ENCODE results near the gene MYH10.

MYH10 gene

GRCh38 chr17:8599351-8600011, 31.0 kb downstream of the MYH10 start:
- Histone ChIP-seq H3K4me1 (ENCODE audit: control insufficient read depth, insufficient read depth, low read length) (no peaks in the 10 kb centered on the region), H3K9me3 (ENCODE audit: control insufficient read depth, low read length) (no peaks in the 10 kb centered on the region), H3K36me3 (ENCODE audit: control insufficient read depth, insufficient read depth, low read length, severe bottlenecking) (no peaks in the 10 kb centered on the region), H3K4me3 (ENCODE audit: low read length) (no peak overlapping the region), H3K9ac (ENCODE audit: low read length) (no peak overlapping the region), H3K27me3 (replicated peaks; ENCODE audit: control insufficient read depth, insufficient read depth, low read length) (no peaks in the 10 kb centered on the region)
- DNase-seq (ENCODE audit: low read depth): no peak

GRCh38 chr17:8598913-8599312, 31.6 kb downstream of the MYH10 start:
- no peaks in the 10 kb centered on the region for H3K27me3 ChIP-seq (replicated peaks; ENCODE audit: control insufficient read depth, insufficient read depth, low read length)
- no peak overlapping the region for H3K9ac ChIP-seq (ENCODE audit: low read length)
- no peak overlapping the region for H3K4me3 ChIP-seq (ENCODE audit: low read length)
- H3K36me3 ChIP-seq (ENCODE audit: control insufficient read depth, insufficient read depth, low read length, severe bottlenecking): no peaks in the 10 kb centered on the region
- H3K4me1 ChIP-seq (ENCODE audit: control insufficient read depth, insufficient read depth, low read length): no peaks in the 10 kb centered on the region
- H3K9me3 ChIP-seq (ENCODE audit: control insufficient read depth, low read length): no peaks in the 10 kb centered on the region
- no peak for DNase-seq (ENCODE audit: low read depth)

GRCh38 chr17:8593830-8594229, 36.7 kb downstream of the MYH10 start:
- no peak overlapping the region for H3K9ac ChIP-seq (ENCODE audit: low read length)
- no peak overlapping the region for H3K4me3 ChIP-seq (ENCODE audit: low read length)
- H3K4me1 ChIP-seq (ENCODE audit: control insufficient read depth, insufficient read depth, low read length): no peaks in the 10 kb centered on the region
- H3K36me3 ChIP-seq (ENCODE audit: control insufficient read depth, insufficient read depth, low read length, severe bottlenecking): no peaks in the 10 kb centered on the region
- no peak for DNase-seq (ENCODE audit: low read depth)
- no peaks in the 10 kb centered on the region for H3K9me3 ChIP-seq (ENCODE audit: control insufficient read depth, low read length)
- no peaks in the 10 kb centered on the region for H3K27me3 ChIP-seq (replicated peaks; ENCODE audit: control insufficient read depth, insufficient read depth, low read length)

GRCh38 chr17:8593276-8593675, 37.2 kb downstream of the MYH10 start:
- no peaks in the 10 kb centered on the region for H3K27me3 ChIP-seq (replicated peaks; ENCODE audit: control insufficient read depth, insufficient read depth, low read length)
- H3K36me3 ChIP-seq (ENCODE audit: control insufficient read depth, insufficient read depth, low read length, severe bottlenecking): no peaks in the 10 kb centered on the region
- H3K9me3 ChIP-seq (ENCODE audit: control insufficient read depth, low read length): no peaks in the 10 kb centered on the region
- no peak for DNase-seq (ENCODE audit: low read depth)
- no peak overlapping the region for H3K9ac ChIP-seq (ENCODE audit: low read length)
- no peak overlapping the region for H3K4me3 ChIP-seq (ENCODE audit: low read length)
- H3K4me1 ChIP-seq (ENCODE audit: control insufficient read depth, insufficient read depth, low read length): no peaks in the 10 kb centered on the region

- H3K9me3 ChIP-seq (ENCODE audit: control insufficient read depth, low read length): no peaks in the 10 kb centered on the region
- DNase-seq (ENCODE audit: low read depth): no peak
- peaks cover 4% of the 10 kb centered on the region for H3K36me3 ChIP-seq (ENCODE audit: control insufficient read depth, insufficient read depth, low read length, severe bottlenecking)
- no peaks in the 10 kb centered on the region for H3K27me3 ChIP-seq (replicated peaks; ENCODE audit: control insufficient read depth, insufficient read depth, low read length)
- H3K4me3 ChIP-seq (ENCODE audit: low read length): no peak overlapping the region
- no peaks in the 10 kb centered on the region for H3K4me1 ChIP-seq (ENCODE audit: control insufficient read depth, insufficient read depth, low read length)
- no peak overlapping the region for H3K9ac ChIP-seq (ENCODE audit: low read length)
These were observed 41.5 kb downstream of the MYH10 start for GRCh38 chr17:8588877-8589554.

GRCh38 chr17:8586766-8587165, 43.8 kb downstream of the MYH10 start:
- H3K9ac ChIP-seq (ENCODE audit: low read length): no peak overlapping the region
- H3K4me3 ChIP-seq (ENCODE audit: low read length): no peak overlapping the region
- H3K27me3 ChIP-seq (replicated peaks; ENCODE audit: control insufficient read depth, insufficient read depth, low read length): no peaks in the 10 kb centered on the region
- DNase-seq (ENCODE audit: low read depth): no peak
- H3K36me3 ChIP-seq (ENCODE audit: control insufficient read depth, insufficient read depth, low read length, severe bottlenecking): peaks cover 4% of the 10 kb centered on the region
- H3K4me1 ChIP-seq (ENCODE audit: control insufficient read depth, insufficient read depth, low read length): no peaks in the 10 kb centered on the region
- H3K9me3 ChIP-seq (ENCODE audit: control insufficient read depth, low read length): no peaks in the 10 kb centered on the region

GRCh38 chr17:8585911-8586310, 44.6 kb downstream of the MYH10 start:
- Histone ChIP-seq H3K4me1 (ENCODE audit: control insufficient read depth, insufficient read depth, low read length) (no peaks in the 10 kb centered on the region), H3K36me3 (ENCODE audit: control insufficient read depth, insufficient read depth, low read length, severe bottlenecking) (peaks cover 4% of the 10 kb centered on the region), H3K27me3 (replicated peaks; ENCODE audit: control insufficient read depth, insufficient read depth, low read length) (no peaks in the 10 kb centered on the region), H3K9ac (ENCODE audit: low read length) (no peak overlapping the region), H3K9me3 (ENCODE audit: control insufficient read depth, low read length) (no peaks in the 10 kb centered on the region), H3K4me3 (ENCODE audit: low read length) (no peak overlapping the region)
- no peak for DNase-seq (ENCODE audit: low read depth)

GRCh38 chr17:8583954-8584353, 46.6 kb downstream of the MYH10 start:
- Histone ChIP-seq H3K27me3 (replicated peaks; ENCODE audit: control insufficient read depth, insufficient read depth, low read length) (no peaks in the 10 kb centered on the region), H3K9me3 (ENCODE audit: control insufficient read depth, low read length) (no peaks in the 10 kb centered on the region), H3K9ac (ENCODE audit: low read length) (no peak overlapping the region), H3K36me3 (ENCODE audit: control insufficient read depth, insufficient read depth, low read length, severe bottlenecking) (peaks cover 4% of the 10 kb centered on the region), H3K4me1 (ENCODE audit: control insufficient read depth, insufficient read depth, low read length) (no peaks in the 10 kb centered on the region), H3K4me3 (ENCODE audit: low read length) (no peak overlapping the region)
- no peak for DNase-seq (ENCODE audit: low read depth)

- Histone ChIP-seq H3K27me3 (replicated peaks; ENCODE audit: control insufficient read depth, insufficient read depth, low read length) (no peaks in the 10 kb centered on the region), H3K9me3 (ENCODE audit: control insufficient read depth, low read length) (no peaks in the 10 kb centered on the region), H3K9ac (ENCODE audit: low read length) (no peak overlapping the region), H3K4me3 (ENCODE audit: low read length) (no peak overlapping the region), H3K4me1 (ENCODE audit: control insufficient read depth, insufficient read depth, low read length) (no peaks in the 10 kb centered on the region), H3K36me3 (ENCODE audit: control insufficient read depth, insufficient read depth, low read length, severe bottlenecking) (no peaks in the 10 kb centered on the region)
- DNase-seq (ENCODE audit: low read depth): no peak
These were observed 49.4 kb downstream of the MYH10 start for GRCh38 chr17:8580952-8581658.

- Histone ChIP-seq H3K9me3 (ENCODE audit: control insufficient read depth, low read length) (no peaks in the 10 kb centered on the region), H3K4me1 (ENCODE audit: control insufficient read depth, insufficient read depth, low read length) (no peaks in the 10 kb centered on the region), H3K27me3 (replicated peaks; ENCODE audit: control insufficient read depth, insufficient read depth, low read length) (no peaks in the 10 kb centered on the region), H3K9ac (ENCODE audit: low read length) (no peak overlapping the region), H3K4me3 (ENCODE audit: low read length) (no peak overlapping the region), H3K36me3 (ENCODE audit: control insufficient read depth, insufficient read depth, low read length, severe bottlenecking) (no peaks in the 10 kb centered on the region)
- DNase-seq (ENCODE audit: low read depth): no peak
These were observed 52.7 kb downstream of the MYH10 start for GRCh38 chr17:8577868-8578267.

- Histone ChIP-seq H3K4me1 (ENCODE audit: control insufficient read depth, insufficient read depth, low read length) (no peaks in the 10 kb centered on the region), H3K4me3 (ENCODE audit: low read length) (no peak overlapping the region), H3K27me3 (replicated peaks; ENCODE audit: control insufficient read depth, insufficient read depth, low read length) (no peaks in the 10 kb centered on the region), H3K9me3 (ENCODE audit: control insufficient read depth, low read length) (no peaks in the 10 kb centered on the region), H3K36me3 (ENCODE audit: control insufficient read depth, insufficient read depth, low read length, severe bottlenecking) (no peaks in the 10 kb centered on the region), H3K9ac (ENCODE audit: low read length) (no peak overlapping the region)
- no peak for DNase-seq (ENCODE audit: low read depth)
These were observed 53.8 kb downstream of the MYH10 start for GRCh38 chr17:8576559-8577294.
